ENCODE data around the gene ZNF385C.

DNA sequence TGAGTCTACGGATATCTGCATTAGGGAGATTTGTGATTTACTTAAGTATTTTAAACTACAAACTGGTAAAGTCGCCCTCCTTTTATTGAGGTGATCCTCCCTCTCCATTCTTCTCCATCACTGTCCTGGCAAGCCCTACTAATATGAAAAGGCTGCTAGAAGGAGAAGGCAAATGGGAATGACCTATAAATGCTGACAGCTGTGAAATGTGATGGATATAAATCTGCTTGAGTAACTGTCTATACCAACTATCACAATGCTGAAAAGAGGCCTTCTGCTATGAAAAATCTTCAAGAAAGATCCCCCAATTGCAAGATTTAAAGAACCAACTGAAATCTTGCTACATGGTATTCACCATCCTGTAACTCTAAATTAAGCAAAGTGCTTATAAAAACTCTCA lies 96.5 kb downstream of the ZNF385C start:
- TF ChIP-seq, protein P1, sequence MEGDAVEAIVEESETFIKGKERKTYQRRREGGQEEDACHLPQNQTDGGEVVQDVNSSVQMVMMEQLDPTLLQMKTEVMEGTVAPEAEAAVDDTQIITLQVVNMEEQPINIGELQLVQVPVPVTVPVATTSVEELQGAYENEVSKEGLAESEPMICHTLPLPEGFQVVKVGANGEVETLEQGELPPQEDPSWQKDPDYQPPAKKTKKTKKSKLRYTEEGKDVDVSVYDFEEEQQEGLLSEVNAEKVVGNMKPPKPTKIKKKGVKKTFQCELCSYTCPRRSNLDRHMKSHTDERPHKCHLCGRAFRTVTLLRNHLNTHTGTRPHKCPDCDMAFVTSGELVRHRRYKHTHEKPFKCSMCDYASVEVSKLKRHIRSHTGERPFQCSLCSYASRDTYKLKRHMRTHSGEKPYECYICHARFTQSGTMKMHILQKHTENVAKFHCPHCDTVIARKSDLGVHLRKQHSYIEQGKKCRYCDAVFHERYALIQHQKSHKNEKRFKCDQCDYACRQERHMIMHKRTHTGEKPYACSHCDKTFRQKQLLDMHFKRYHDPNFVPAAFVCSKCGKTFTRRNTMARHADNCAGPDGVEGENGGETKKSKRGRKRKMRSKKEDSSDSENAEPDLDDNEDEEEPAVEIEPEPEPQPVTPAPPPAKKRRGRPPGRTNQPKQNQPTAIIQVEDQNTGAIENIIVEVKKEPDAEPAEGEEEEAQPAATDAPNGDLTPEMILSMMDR (IDR thresholded peaks at IDR 0.05), result no peak
- TF ChIP-seq POLR2A (IDR thresholded peaks at IDR 0.05), result no peak
